ENCODE measurements around the gene HELB.

- TF ChIP-seq GATA3 (IDR thresholded peaks at IDR 0.05; ENCODE audit: low read depth, low read length): no peak
- no peak for TF ChIP-seq GATA2 (IDR thresholded peaks at IDR 0.05; ENCODE audit: low read depth, low read length)
Observed at GRCh38 chr12:66321435-66321834, 19.1 kb downstream of the HELB start.
